K562 (cell line): ENCODE data around the gene ICE2. TPM values are rescaled to one million over a fixed set of nuclear protein-coding genes. Genes with fewer than 3 reads are reported as not detected.

ENCODE experiments used
- ATAC-seq: fragments of 200-7000 bp; cut with Tn5 transposase; 3 replicates; pipeline ENCODE4 v1.9.1; 2020; ENCODE audit warnings: moderate library complexity
- BruUV-seq: library from RNA; stranded (reverse); fragments of 400-500 nt; replicated peaks from 2 replicates; lab custom pipeline; 2021; lab: Mats Ljungman, UMichigan
- CTCF ChIA-PET: fragments of 300-600 bp; formaldehyde crosslinking; extraction: SDS; loops from one replicate; lab custom pipeline; 2021; ENCODE audit warnings: low intra/inter-chr PET ratio; lab: Yijun Ruan, JAX
- POLR2A ChIA-PET: fragments of 300-600, 350-650 bp; sonication (Branson Sonifier 250); formaldehyde crosslinking; extraction: SDS; loops from one replicate; lab custom pipeline; 2021; ENCODE audit warnings: antibody characterized with exemption, inconsistent platforms; lab: Yijun Ruan, JAX
- DNase-seq, 4 experiments: peaks; one replicate each; pipeline versions ENCODE4 v3.0.0 to v3.0.0-alpha.2; 2011 to 2018; ENCODE audit warnings: low spot score in 3 of 4, mixed read lengths in 3 of 4; ENCODE audit errors: extremely low read depth in 1 of 4
- FAIRE-seq: peaks from 2 replicates; lab custom pipeline; 2011; peaks lifted over from hg19 to GRCh38; lab: Jason Lieb, UNC
- H2AFZ ChIP-seq: 2 replicates; pipeline ENCODE4 v1.6.0; 2011; ENCODE audit warnings: low read depth, low read length, control low read depth, inconsistent platforms
- H3K27ac ChIP-seq: fragments of 200-600 bp; 3 replicates; pipeline ENCODE4 v1.8.0; 2011; ENCODE audit warnings: low read depth, mild to moderate bottlenecking, control low read depth, inconsistent platforms, low read length, moderate library complexity, mixed read lengths; ENCODE audit errors: extremely low read depth
- H3K27me3 ChIP-seq, 2 experiments: fragments of 300-600 bp in 1 of 2; 2 replicates in 1 of 2; 3 replicates in 1 of 2; pipeline versions ENCODE4 v1.6.0 to v1.8.0; 2011; ENCODE audit warnings: inconsistent platforms in 2 of 2, low read length in 2 of 2, mild to moderate bottlenecking in 1 of 2, mixed read lengths in 1 of 2, moderate library complexity in 1 of 2; ENCODE audit not compliant: control insufficient read depth in 2 of 2, insufficient read depth in 2 of 2
- H3K36me3 ChIP-seq: fragments of 300-600 bp; 3 replicates; pipeline ENCODE4 v1.8.0; 2011; ENCODE audit warnings: mild to moderate bottlenecking, low read length, inconsistent platforms; ENCODE audit not compliant: control insufficient read depth, insufficient read depth
- H3K4me1 ChIP-seq, 2 experiments: fragments of 200-600 bp in 1 of 2; replicated peaks in 1 of 2; 2 replicates in 1 of 2; 3 replicates in 1 of 2; pipeline versions ENCODE4 v1.5.1 to v1.8.0; 2011; ENCODE audit warnings: inconsistent platforms in 2 of 2, low read length in 2 of 2, mild to moderate bottlenecking in 1 of 2, mixed read lengths in 1 of 2, moderate library complexity in 1 of 2; ENCODE audit not compliant: control insufficient read depth in 2 of 2, insufficient read depth in 2 of 2
- H3K4me2 ChIP-seq: 2 replicates; pipeline ENCODE4 v1.6.1; 2011; ENCODE audit warnings: low read length, control low read depth, inconsistent platforms, mixed read lengths; ENCODE audit not compliant: insufficient read depth
- H3K4me3 ChIP-seq: fragments of 200-600 bp; sonication (generic), shearing (Covaris generic); 2 replicates; pipeline ENCODE4 v1.5.1; 2016; ENCODE audit warnings: control low read depth, inconsistent platforms
- H3K79me2 ChIP-seq: fragments of 200-600 bp; 3 replicates; pipeline ENCODE4 v1.8.0; 2011; ENCODE audit warnings: low read length, inconsistent platforms; ENCODE audit not compliant: control insufficient read depth, insufficient read depth
- H3K9ac ChIP-seq, 2 experiments: 2 replicates each; pipeline versions ENCODE4 v1.6.0 to v1.6.1; 2011; ENCODE audit warnings: low read depth in 2 of 2, low read length in 2 of 2, control low read depth in 1 of 2, inconsistent platforms in 1 of 2, mild to moderate bottlenecking in 1 of 2, mixed read lengths in 1 of 2; ENCODE audit not compliant: insufficient read depth in 1 of 2
- H3K9me1 ChIP-seq: one replicate; pipeline ENCODE4 v1.6.0; 2011; ENCODE audit warnings: inconsistent platforms, mild to moderate bottlenecking, low read length, moderate library complexity; ENCODE audit not compliant: control insufficient read depth, insufficient read depth
- H3K9me3 ChIP-seq: replicated peaks from 2 replicates; pipeline ENCODE4 v1.5.1; 2011; ENCODE audit warnings: low read depth, low read length, inconsistent platforms; ENCODE audit not compliant: control insufficient read depth, insufficient read depth
- H4K20me1 ChIP-seq: replicated peaks from 2 replicates; pipeline ENCODE4 v1.6.1; 2011; ENCODE audit warnings: low read length, inconsistent platforms, mixed read lengths; ENCODE audit not compliant: control insufficient read depth, insufficient read depth
- BRD4 ChIP-seq: fragments of 200-600 bp; sonication (generic); IDR thresholded peaks from 2 replicates; pipeline ENCODE4 v1.6.1; 2017; ENCODE audit warnings: inconsistent platforms
- ZNF592 ChIP-seq: fragments of 450-650 bp; IDR thresholded peaks from 2 replicates; pipeline ENCODE4 v1.6.1; 2017; ENCODE audit warnings: antibody characterized with exemption, mild to moderate bottlenecking
- WGBS: fragments of 100-300 bp; shearing (Covaris generic); methylation state at CpG from one replicate; pipeline ENCODE4 v1.1.6; 2016; ENCODE audit warnings: low coverage, mixed read lengths; ENCODE audit not compliant: insufficient coverage; ENCODE audit errors: missing lambda C conversion rate; 5-methylcytosine and 5-hydroxymethylcytosine counted together
- in situ Hi-C: fragments of 300-500 bp; cut with MboI; formaldehyde crosslinking; loops from 4 replicates; pipeline ENCODE4 v1.15.0; 2018; ENCODE audit warnings: inconsistent platforms, mixed read lengths
- intact Hi-C: fragments of 100-400 bp; cut with micrococcal nuclease; formaldehyde crosslinking; loops from 2 replicates; pipeline ENCODE4 v1.14.2; 2022
- polyA plus RNA-seq, 8 experiments: library from polyadenylated mRNA; depleted of rRNA in 4 of 8; stranded (reverse) in 5 of 8; unstranded in 3 of 8; fragments of >200 nt; fragmentation: Nextera tagmentation in 2 of 8; fragmentation: Illumina TruSeq in 1 of 8; extraction: Ambion mirVana in 2 of 8; extraction: Trizol in 1 of 8; gene quantifications; 2 replicates each; pipeline versions ENCODE4 v1.2.1 to v1.2.3, GENCODE V29; 2011 to 2014; ENCODE audit warnings: inconsistent platforms in 1 of 8, missing spikeins in 1 of 8
- total RNA-seq, 7 experiments: library from RNA; depleted of rRNA in 6 of 7; stranded (reverse); fragments of >200 nt in 6 of 7; fragmentation: Illumina TruSeq in 2 of 7; extraction: Trizol in 2 of 7; gene quantifications; 2 replicates each; pipeline versions ENCODE4 v1.2.1 to v1.2.3, GENCODE V29; 2011 to 2021; ENCODE audit warnings: low replicate concordance in 1 of 7

ICE2 gene
- total and polyA plus RNA-seq, 9 of the 15 experiments (the other 6 are each of a cell fraction or from before 2014, with no cell fraction given): 21.8 to 87.9 (median 58.1) TPM

GRCh38 chr15:60480149-60480548, 1.2 kb upstream of the ICE2 start:
- in situ Hi-C loops: no loop called here

More at GRCh38 chr15:60480149-60480548, 1.2 kb upstream of the ICE2 start:
- DNase-seq: no peak
- no peak for FAIRE-seq
- H4K20me1 ChIP-seq: no peaks in the 10 kb centered on the region
- peaks cover 47% of the 10 kb centered on the region for H3K79me2 ChIP-seq
- H3K27me3 ChIP-seq: no peaks in the 10 kb centered on the region
- TF ChIP-seq ZNF592: 0 out of 2 replicates have a peak, but pooled peaks have one; percentile 12
- no peak for TF ChIP-seq BRD4
- TF ChIP-seq, all 486 proteins: peak for 1
- H3K4me1 ChIP-seq: peaks cover 0 to 11% of the 10 kb centered on the region in 2 experiments; a peak in 2 of 5 replicates
- H3K36me3 ChIP-seq: peaks cover 18% of the 10 kb centered on the region
- intact Hi-C loops: no loop called here
- peak overlapping the region in 1 of 2 experiments; percentile 97; a peak in 2 of 4 replicates for H3K9ac ChIP-seq
- peak overlapping the region; percentile 97 for H3K4me2 ChIP-seq
- ChIA-PET CTCF (no interaction called here), POLR2A (interaction anchor here (0.9 to 2.1 kb wide), 2 partner anchors 10 to 36 kb away, joined by 3 to 6 read pairs; no protein-coding TSS in a partner anchor)
- WGBS: 67% methylated on average over 1 of the region's 1 CpG
- peak overlapping the region; percentile 98 for H2AFZ ChIP-seq
- H3K4me3 ChIP-seq: no peak overlapping the region
- no peak overlapping the region for H3K27ac ChIP-seq
- no peaks in the 10 kb centered on the region for H3K9me1 ChIP-seq
- no peaks in the 10 kb centered on the region for H3K9me3 ChIP-seq
- ATAC-seq: no peak
- BruUV-seq: no TSS peak
